Stimulated activated CD8-positive, alpha-beta memory T cell treated with anti-CD3 and anti-CD28 coated beads, Interleukin-2, amount 100 ng/mL, for 48 hours (primary cell): Measurements from ENCODE around the gene EVA1B.
A peak's percentile ranks its signal among the peaks of the same experiment; 100 is the strongest.

Experiments used
- DNase-seq, 2 donors: peaks; one replicate each; pipeline ENCODE4 v3.0.0-alpha.2; 2020; ENCODE audit warnings: low read depth in 2 of 2

Gene EVA1B

GRCh38 chr1:36320291-36320761 is 3.1 kb downstream of the EVA1B start:
- DNase-seq, result no peak

- no peak for DNase-seq
These were observed 14.0 kb downstream of the EVA1B start for GRCh38 chr1:36309397-36309796.

- DNase-seq, result no peak
These were observed 15.7 kb downstream of the EVA1B start for GRCh38 chr1:36307601-36308330.

GRCh38 chr1:36306902-36307456 is 16.5 kb downstream of the EVA1B start:
- peak; percentile 91 to 92 for DNase-seq

GRCh38 chr1:36306210-36306901 is 17.1 kb downstream of the EVA1B start, which contains the start of gene SH3D21:
TSS of gene SH3D21 (plus strand) at chr1:36306368. CDS start at chr1:36306421, 53 bp downstream.
- peak in 1 of 2 donors; percentile 50 for DNase-seq

- DNase-seq, result no peak
These were observed 17.6 kb downstream of the EVA1B start for GRCh38 chr1:36305915-36306209.

- no peak for DNase-seq
These were observed 18.2 kb downstream of the EVA1B start for GRCh38 chr1:36304970-36305914.

GRCh38 chr1:36304521-36304920 is 18.9 kb downstream of the EVA1B start:
- no peak for DNase-seq

GRCh38 chr1:36303650-36304360 is 19.6 kb downstream of the EVA1B start:
- no peak for DNase-seq

- DNase-seq, result no peak
These were observed 20.2 kb downstream of the EVA1B start for GRCh38 chr1:36303244-36303643.

- no peak for DNase-seq
These were observed 22.2 kb downstream of the EVA1B start for GRCh38 chr1:36301220-36301619.

GRCh38 chr1:36300526-36300925 is 22.9 kb downstream of the EVA1B start:
- no peak for DNase-seq

GRCh38 chr1:36298640-36299039 is 24.8 kb downstream of the EVA1B start:
- DNase-seq, result no peak

GRCh38 chr1:36297062-36297461 is 26.4 kb downstream of the EVA1B start:
- DNase-seq, result no peak

- DNase-seq, result no peak
These were observed 28.1 kb downstream of the EVA1B start for GRCh38 chr1:36295390-36295789.

- no peak for DNase-seq
These were observed 35.9 kb downstream of the EVA1B start for GRCh38 chr1:36287595-36287994.

- DNase-seq, result no peak
These were observed 36.6 kb downstream of the EVA1B start for GRCh38 chr1:36286802-36287201.

- DNase-seq, result peak in 1 of 2 donors; percentile 20
These were observed 37.9 kb downstream of the EVA1B start for GRCh38 chr1:36285443-36286101.

GRCh38 chr1:36284517-36284916 is 38.9 kb downstream of the EVA1B start:
- DNase-seq, result no peak

- DNase-seq, result no peak
These were observed 39.4 kb downstream of the EVA1B start for GRCh38 chr1:36284061-36284460.
